ENCODE results near the gene LBHD2.

The LBHD2 gene

GRCh38 chr14:103074729-103075367, 9.2 kb upstream of the LBHD2 start:
- DNase-seq: no peak
- H3K4me3 ChIP-seq (ENCODE audit: insufficient read depth, low read depth, low read length, poor library complexity, severe bottlenecking): peak overlapping the region; percentile 52

DNA sequence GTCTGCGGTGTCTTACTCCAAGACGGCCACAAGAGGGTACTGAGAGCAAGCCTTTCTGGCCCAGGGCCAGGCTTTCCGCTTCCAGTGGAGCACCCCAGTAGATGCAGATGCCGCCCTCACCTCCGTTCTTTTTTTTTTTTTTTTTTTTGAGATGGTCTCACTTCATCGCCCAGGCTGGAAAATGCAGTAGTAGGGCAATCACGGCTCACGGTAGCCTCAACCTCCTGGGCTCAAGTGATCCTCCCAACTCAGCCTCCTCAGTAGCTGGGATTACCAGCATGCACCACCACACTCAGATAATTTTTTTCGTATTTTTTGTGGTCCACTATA, 5.6 kb upstream of the LBHD2 start:
- Histone ChIP-seq H3K4me1 (ENCODE audit: control insufficient read depth, insufficient read depth, low read length, poor library complexity, severe bottlenecking) (peaks cover 8% of the 10 kb centered on the region), H3K4me3 (ENCODE audit: insufficient read depth, low read depth, low read length, poor library complexity, severe bottlenecking) (no peak overlapping the region), H3K27ac (ENCODE audit: insufficient read depth, low read length, poor library complexity, severe bottlenecking) (no peak overlapping the region), H3K36me3 (ENCODE audit: control insufficient read depth, insufficient read depth, low read length) (no peaks in the 10 kb centered on the region), H3K27me3 (replicated peaks; ENCODE audit: control insufficient read depth, insufficient read depth, low read length, poor library complexity, severe bottlenecking) (no peaks in the 10 kb centered on the region), H3K9me3 (ENCODE audit: control insufficient read depth, low read length) (no peaks in the 10 kb centered on the region)
- DNase-seq: peak; percentile 49 to 73 (median 57)

More at GRCh38 chr14:103074729-103075367, 9.2 kb upstream of the LBHD2 start:
- Histone ChIP-seq H3K4me1 (ENCODE audit: control insufficient read depth, insufficient read depth, low read length, poor library complexity, severe bottlenecking) (peaks cover 8% of the 10 kb centered on the region), H3K9me3 (ENCODE audit: control insufficient read depth, low read length) (no peaks in the 10 kb centered on the region), H3K27me3 (replicated peaks; ENCODE audit: control insufficient read depth, insufficient read depth, low read length, poor library complexity, severe bottlenecking) (no peaks in the 10 kb centered on the region), H3K27ac (ENCODE audit: insufficient read depth, low read length, poor library complexity, severe bottlenecking) (no peak overlapping the region), H3K36me3 (ENCODE audit: control insufficient read depth, insufficient read depth, low read length) (no peaks in the 10 kb centered on the region)

DNA sequence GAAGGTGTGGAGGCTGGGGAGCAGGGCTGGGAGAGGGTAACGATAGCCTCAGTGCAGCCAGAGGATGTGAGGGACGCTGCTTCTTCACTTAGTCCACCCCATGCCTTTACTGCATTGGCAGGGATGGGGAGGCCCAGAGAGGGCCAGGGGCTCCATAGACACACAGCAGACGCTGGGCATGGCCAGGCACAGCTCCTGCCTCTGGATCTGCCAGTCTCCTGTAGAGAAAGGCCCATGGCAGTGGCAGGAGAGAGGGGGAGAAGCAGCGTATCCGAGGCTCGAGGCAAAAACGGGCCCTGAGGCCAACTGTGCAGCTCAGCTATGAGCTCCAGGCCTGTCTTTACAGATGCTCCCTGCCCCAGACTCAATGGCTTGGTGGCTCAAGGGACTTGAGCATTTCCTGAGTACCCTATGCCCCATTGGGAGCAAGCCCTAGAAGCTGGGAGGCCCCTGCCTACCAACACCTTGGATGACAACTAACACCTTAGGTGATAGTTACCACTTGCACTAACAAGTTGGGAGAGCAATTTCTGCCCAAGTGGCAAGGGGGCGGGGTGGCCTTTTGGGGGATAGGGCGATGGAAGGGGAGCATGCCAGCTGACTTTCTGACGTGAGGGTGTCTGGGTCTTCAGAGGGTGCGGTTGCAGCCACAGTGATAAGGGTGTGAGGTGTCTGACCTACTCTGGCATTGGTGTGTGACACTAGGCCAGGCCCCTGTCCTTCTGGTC, 5.0 kb upstream of the LBHD2 start:
- DNase-seq: no peak
- H3K27me3 ChIP-seq (replicated peaks; ENCODE audit: control insufficient read depth, insufficient read depth, low read length, poor library complexity, severe bottlenecking): no peaks in the 10 kb centered on the region
- H3K36me3 ChIP-seq (ENCODE audit: control insufficient read depth, insufficient read depth, low read length): no peaks in the 10 kb centered on the region
- H3K4me1 ChIP-seq (ENCODE audit: control insufficient read depth, insufficient read depth, low read length, poor library complexity, severe bottlenecking): peaks cover 8% of the 10 kb centered on the region
- no peak overlapping the region for H3K27ac ChIP-seq (ENCODE audit: insufficient read depth, low read length, poor library complexity, severe bottlenecking)
- no peaks in the 10 kb centered on the region for H3K9me3 ChIP-seq (ENCODE audit: control insufficient read depth, low read length)
- no peak overlapping the region for H3K4me3 ChIP-seq (ENCODE audit: insufficient read depth, low read depth, low read length, poor library complexity, severe bottlenecking)

- Histone ChIP-seq H3K4me1 (ENCODE audit: control insufficient read depth, insufficient read depth, low read length, poor library complexity, severe bottlenecking) (no peaks in the 10 kb centered on the region), H3K9me3 (ENCODE audit: control insufficient read depth, low read length) (no peaks in the 10 kb centered on the region), H3K27me3 (replicated peaks; ENCODE audit: control insufficient read depth, insufficient read depth, low read length, poor library complexity, severe bottlenecking) (peaks cover 15% of the 10 kb centered on the region), H3K36me3 (ENCODE audit: control insufficient read depth, insufficient read depth, low read length) (no peaks in the 10 kb centered on the region), H3K4me3 (ENCODE audit: insufficient read depth, low read depth, low read length, poor library complexity, severe bottlenecking) (no peak overlapping the region), H3K27ac (ENCODE audit: insufficient read depth, low read length, poor library complexity, severe bottlenecking) (no peak overlapping the region)
- DNase-seq: no peak
These were observed 2.1 kb upstream of the LBHD2 start for GRCh38 chr14:103081951-103082350.

GRCh38 chr14:103085106-103086091, 1.4 kb downstream of the LBHD2 start:
- H3K4me1 ChIP-seq (ENCODE audit: control insufficient read depth, insufficient read depth, low read length, poor library complexity, severe bottlenecking): no peaks in the 10 kb centered on the region
- DNase-seq: no peak

DNA sequence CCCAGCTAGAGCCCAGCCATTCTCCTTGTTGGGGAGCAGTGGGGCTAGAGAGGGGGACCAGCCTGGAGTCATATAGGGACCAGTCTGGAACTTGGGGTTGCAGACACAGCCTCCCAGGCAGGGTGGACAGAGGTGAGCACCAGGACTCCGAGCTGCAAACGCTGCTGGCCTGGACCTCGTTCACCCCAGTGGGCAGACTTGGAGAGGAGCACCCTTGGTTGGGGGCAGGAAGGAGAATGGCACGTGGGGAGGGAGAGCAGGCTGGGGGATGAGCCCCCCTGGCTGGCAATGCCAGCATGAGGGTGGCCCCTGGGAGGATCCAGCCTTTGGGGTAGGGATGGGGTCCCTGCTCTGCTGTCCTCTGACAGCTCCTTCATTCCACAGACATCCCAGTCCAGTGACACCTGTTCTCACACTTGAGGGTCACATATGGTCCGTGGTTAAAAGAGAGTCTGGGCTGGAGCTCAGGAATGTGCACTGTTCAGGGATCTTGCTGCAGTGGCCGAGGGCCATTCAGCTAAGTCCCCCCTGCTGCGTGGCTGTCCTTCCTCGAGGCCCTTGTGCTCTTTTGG, 2.8 kb downstream of the LBHD2 start:
- peaks cover 16% of the 10 kb centered on the region for H3K27me3 ChIP-seq (replicated peaks; ENCODE audit: control insufficient read depth, insufficient read depth, low read length, poor library complexity, severe bottlenecking)
- no peaks in the 10 kb centered on the region for H3K36me3 ChIP-seq (ENCODE audit: control insufficient read depth, insufficient read depth, low read length)
- H3K4me3 ChIP-seq (ENCODE audit: insufficient read depth, low read depth, low read length, poor library complexity, severe bottlenecking): no peak overlapping the region
- no peak overlapping the region for H3K27ac ChIP-seq (ENCODE audit: insufficient read depth, low read length, poor library complexity, severe bottlenecking)
- no peaks in the 10 kb centered on the region for H3K9me3 ChIP-seq (ENCODE audit: control insufficient read depth, low read length)
- peaks cover 9% of the 10 kb centered on the region for H3K4me1 ChIP-seq (ENCODE audit: control insufficient read depth, insufficient read depth, low read length, poor library complexity, severe bottlenecking)
- no peak for DNase-seq

More at GRCh38 chr14:103085106-103086091, 1.4 kb downstream of the LBHD2 start:
- H3K27ac ChIP-seq (ENCODE audit: insufficient read depth, low read length, poor library complexity, severe bottlenecking): no peak overlapping the region
- H3K36me3 ChIP-seq (ENCODE audit: control insufficient read depth, insufficient read depth, low read length): no peaks in the 10 kb centered on the region
- no peaks in the 10 kb centered on the region for H3K9me3 ChIP-seq (ENCODE audit: control insufficient read depth, low read length)
- peaks cover 16% of the 10 kb centered on the region for H3K27me3 ChIP-seq (replicated peaks; ENCODE audit: control insufficient read depth, insufficient read depth, low read length, poor library complexity, severe bottlenecking)
- H3K4me3 ChIP-seq (ENCODE audit: insufficient read depth, low read depth, low read length, poor library complexity, severe bottlenecking): no peak overlapping the region

- Histone ChIP-seq H3K9me3 (ENCODE audit: control insufficient read depth, low read length) (no peaks in the 10 kb centered on the region), H3K36me3 (ENCODE audit: control insufficient read depth, insufficient read depth, low read length) (no peaks in the 10 kb centered on the region), H3K27me3 (replicated peaks; ENCODE audit: control insufficient read depth, insufficient read depth, low read length, poor library complexity, severe bottlenecking) (peaks cover 16% of the 10 kb centered on the region), H3K27ac (ENCODE audit: insufficient read depth, low read length, poor library complexity, severe bottlenecking) (no peak overlapping the region), H3K4me1 (ENCODE audit: control insufficient read depth, insufficient read depth, low read length, poor library complexity, severe bottlenecking) (peaks cover 11% of the 10 kb centered on the region), H3K4me3 (ENCODE audit: insufficient read depth, low read depth, low read length, poor library complexity, severe bottlenecking) (no peak overlapping the region)
- DNase-seq: no peak
These were observed 3.4 kb downstream of the LBHD2 start for GRCh38 chr14:103087343-103087835.

DNA sequence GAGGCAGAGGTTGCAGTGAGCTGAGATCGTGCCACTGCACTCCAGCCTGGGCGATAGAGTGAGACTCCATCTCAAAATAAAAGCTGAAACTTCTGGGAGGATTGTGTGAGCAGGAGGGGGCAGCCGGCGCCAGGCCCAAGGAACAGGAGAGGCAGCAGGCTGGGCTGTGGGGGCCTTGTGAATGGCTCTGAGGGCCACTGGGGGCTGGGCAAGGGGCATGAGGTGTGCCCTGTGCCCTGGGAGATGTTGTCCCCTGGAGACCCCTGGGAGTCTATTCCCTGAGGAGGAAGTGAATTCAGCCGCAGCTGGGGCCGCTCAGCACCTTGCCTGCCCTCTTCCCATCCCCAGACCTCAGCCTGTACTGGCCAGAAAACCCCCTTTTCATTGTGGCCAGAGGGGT, 4.9 kb downstream of the LBHD2 start:
- Histone ChIP-seq H3K36me3 (ENCODE audit: control insufficient read depth, insufficient read depth, low read length) (no peaks in the 10 kb centered on the region), H3K27ac (ENCODE audit: insufficient read depth, low read length, poor library complexity, severe bottlenecking) (no peak overlapping the region), H3K27me3 (replicated peaks; ENCODE audit: control insufficient read depth, insufficient read depth, low read length, poor library complexity, severe bottlenecking) (peaks cover 16% of the 10 kb centered on the region)

GRCh38 chr14:103089386-103090335, 5.7 kb downstream of the LBHD2 start:
- no peak for DNase-seq
- peaks cover 13% of the 10 kb centered on the region for H3K27me3 ChIP-seq (replicated peaks; ENCODE audit: control insufficient read depth, insufficient read depth, low read length, poor library complexity, severe bottlenecking)
- H3K4me1 ChIP-seq (ENCODE audit: control insufficient read depth, insufficient read depth, low read length, poor library complexity, severe bottlenecking): peaks cover 11% of the 10 kb centered on the region
- no peaks in the 10 kb centered on the region for H3K9me3 ChIP-seq (ENCODE audit: control insufficient read depth, low read length)
- no peak overlapping the region for H3K27ac ChIP-seq (ENCODE audit: insufficient read depth, low read length, poor library complexity, severe bottlenecking)
- no peaks in the 10 kb centered on the region for H3K36me3 ChIP-seq (ENCODE audit: control insufficient read depth, insufficient read depth, low read length)
- no peak overlapping the region for H3K4me3 ChIP-seq (ENCODE audit: insufficient read depth, low read depth, low read length, poor library complexity, severe bottlenecking)

More for the DNA sequence above, 4.9 kb downstream of the LBHD2 start:
- no peak for DNase-seq
- peaks cover 11% of the 10 kb centered on the region for H3K4me1 ChIP-seq (ENCODE audit: control insufficient read depth, insufficient read depth, low read length, poor library complexity, severe bottlenecking)
- H3K4me3 ChIP-seq (ENCODE audit: insufficient read depth, low read depth, low read length, poor library complexity, severe bottlenecking): no peak overlapping the region
- no peaks in the 10 kb centered on the region for H3K9me3 ChIP-seq (ENCODE audit: control insufficient read depth, low read length)
